SHP77 treated with DMSO at 0.1 percent for 48 hours (cell line): ENCODE measurements around the gene HBS1L.
"Not testable (repeated sequence)": the region's sequence is repeated elsewhere in the genome, so short reads cannot be mapped to it uniquely, and the experiment has no call there.

Source experiments
- DNase-seq: peaks from one replicate; lab custom pipeline; 2025; lab: John Stamatoyannopoulos, UW

HBS1L gene

DNA sequence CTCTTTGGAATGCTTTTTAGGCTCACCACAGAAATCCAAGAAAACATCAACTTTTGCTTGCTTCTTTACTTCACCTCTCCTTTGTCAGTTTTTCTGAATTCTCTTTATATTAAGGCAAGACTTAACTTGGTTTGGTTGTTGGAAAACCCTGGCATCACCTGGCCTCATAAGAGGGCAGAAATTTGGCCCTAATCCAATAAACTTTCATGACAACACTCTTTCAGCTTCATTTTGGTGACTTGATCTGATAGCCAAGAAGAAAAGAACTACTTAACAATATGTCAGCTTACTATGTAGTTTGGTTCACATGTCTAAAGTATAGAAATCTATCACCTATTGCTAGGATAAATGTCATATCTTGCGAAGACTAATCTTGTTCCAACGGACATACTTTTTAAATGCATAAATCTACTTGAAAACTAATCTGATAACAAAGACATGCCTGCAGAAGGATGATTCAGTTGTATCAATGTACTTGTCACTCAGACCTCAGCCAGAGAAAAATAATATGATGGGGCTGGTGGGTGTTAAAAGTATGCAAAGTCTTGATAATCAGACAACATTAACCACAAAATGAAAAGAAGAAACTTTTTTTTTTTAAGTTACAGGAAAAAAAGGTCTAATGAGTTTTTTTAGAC lies 19.3 kb upstream of the HBS1L start:
- no peak for DNase-seq

DNA sequence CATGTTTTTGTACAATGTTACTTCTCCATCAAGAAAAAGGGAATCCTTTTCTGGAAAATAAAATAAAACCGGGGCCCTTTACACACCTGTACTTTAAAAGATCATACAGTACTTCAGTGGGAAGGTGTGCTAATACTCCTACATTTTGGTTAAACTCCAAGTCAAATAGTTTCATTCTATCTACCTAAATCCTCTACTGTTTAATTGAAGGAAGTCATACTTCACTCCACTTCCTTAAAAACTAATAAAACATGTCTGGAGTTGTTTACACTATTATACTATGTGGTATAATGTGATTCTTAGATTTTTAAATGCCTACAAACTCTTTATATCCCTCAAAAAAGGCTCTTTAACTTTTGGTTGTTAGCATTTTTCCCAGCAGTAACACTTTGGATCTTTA lies 18.6 kb upstream of the HBS1L start:
- DNase-seq = no peak

DNA sequence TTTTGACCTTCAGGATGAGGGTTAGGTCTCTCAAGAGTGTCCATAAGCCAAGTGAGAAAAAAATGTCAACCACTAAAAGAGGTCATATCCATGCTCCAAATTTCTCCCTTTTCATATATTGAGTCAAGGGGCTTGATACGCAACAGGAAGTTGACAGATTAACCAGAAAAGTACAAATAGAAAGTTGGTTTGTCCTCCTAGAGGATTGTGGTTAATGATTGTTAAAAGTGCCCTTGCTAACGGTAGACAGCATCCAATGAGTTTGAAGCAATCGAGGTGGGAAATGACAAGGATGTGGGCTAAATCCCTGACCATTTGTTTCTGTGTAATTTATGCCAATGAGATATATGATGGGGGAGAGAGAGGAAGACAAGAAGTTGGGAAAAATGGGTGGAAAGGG lies 18.1 kb upstream of the HBS1L start:
- no peak for DNase-seq

DNA sequence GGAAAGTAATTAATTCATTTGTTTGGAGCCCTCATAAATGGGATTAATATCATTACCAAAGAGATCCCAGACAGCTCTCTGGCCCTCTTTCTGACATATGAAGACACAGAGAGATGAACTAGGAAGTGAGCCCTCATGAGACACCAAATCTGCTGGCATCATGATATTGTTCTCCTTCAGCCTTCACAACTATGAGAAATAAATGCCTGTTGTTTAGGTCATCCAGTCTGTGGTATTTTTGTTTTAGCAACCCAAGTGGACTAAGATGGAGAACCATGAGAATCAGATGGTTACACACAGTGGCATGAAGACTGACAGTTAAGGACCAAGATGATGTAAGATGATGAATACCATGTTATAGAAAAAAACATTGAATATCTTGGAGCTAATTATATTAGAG lies 16.9 kb upstream of the HBS1L start:
- DNase-seq = no peak

DNA sequence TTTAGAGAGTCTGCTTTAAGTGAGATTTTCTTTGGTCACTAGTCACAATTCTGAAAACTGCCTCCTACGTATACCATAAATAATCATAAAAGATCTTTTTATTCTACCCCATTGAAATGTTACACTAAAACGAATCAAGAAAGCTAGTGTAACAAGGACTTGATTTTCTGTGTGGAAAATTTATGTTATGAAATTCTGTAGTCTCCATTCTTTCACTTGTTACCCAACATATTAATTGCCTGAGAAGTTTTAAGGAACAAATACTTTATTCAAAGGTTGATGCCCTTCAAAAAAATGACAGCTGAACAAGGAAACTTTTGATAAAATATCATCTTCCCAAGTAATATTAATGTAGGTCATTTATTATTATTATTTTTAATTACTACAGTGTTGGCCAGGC lies 13.3 kb upstream of the HBS1L start:
- no peak for DNase-seq

GRCh38 chr6:135066806-135067205 lies 12.2 kb upstream of the HBS1L start:
- DNase-seq = no peak

DNA sequence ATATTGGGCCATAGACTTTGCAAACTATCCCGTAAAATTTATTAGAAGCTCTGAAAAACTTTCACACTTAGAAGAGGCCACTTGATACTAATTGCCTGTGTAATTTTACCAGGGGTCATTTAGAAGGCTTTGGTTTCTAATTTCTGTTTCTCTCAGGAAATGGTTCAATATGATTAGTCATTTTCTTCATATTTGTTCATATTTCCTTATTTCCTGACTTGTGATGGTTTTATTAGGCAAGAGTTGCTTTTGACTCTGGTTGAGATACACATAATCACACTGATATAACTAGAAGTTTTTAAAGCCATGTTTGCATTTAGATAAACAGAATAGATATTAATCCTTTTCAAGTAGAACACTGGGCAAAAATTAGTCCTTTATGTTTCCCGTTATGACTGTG lies 11.8 kb upstream of the HBS1L start:
- no peak for DNase-seq

DNA sequence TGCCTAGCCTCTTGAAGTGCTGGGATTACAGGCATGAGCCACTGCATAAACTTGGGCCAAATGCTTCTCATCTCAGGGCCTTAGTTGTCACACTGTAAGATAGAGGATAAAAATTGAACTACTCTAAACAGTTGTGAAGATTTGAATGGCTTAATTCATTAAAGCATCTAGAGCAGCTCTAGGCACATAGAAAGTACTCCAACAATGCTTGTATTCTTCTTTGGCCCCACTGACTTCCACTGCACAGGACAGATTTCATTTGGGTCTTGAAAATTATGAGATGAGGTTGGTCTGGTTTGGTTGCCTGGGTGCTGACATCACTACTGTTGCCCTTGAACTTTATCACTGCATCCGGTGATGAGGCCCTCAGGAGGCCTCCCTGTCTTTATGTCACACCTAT lies 10.0 kb upstream of the HBS1L start:
- DNase-seq = no peak

GRCh38 chr6:135063926-135064325 lies 9.3 kb upstream of the HBS1L start:
- no peak for DNase-seq

- DNase-seq = no peak
These were observed 8.1 kb upstream of the HBS1L start for GRCh38 chr6:135062735-135063134.

DNA sequence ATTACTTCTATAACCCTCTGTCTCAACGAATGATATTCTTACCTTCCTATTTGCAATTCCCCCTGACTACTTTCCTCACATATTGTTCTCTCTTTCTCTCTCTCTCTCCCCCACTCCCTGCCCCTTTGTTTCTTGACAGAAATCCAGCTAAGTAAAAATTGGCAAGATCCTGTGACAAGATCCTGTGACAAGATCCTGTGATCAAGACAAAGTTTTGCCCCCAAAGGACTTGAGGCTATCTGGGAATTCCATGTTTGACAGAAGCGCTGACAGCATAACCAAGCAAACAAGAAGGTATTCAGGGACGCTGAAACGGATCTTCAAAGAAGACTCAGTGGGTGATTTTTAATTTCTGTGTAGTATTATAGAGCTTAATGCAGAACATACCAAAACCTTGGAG lies 5.5 kb upstream of the HBS1L start:
- DNase-seq = no peak

GRCh38 chr6:135058299-135058698 lies 3.7 kb upstream of the HBS1L start:
- not testable (repeated sequence) for DNase-seq

- no peak for DNase-seq
These were observed 2.0 kb upstream of the HBS1L start for GRCh38 chr6:135056632-135057031.

GRCh38 chr6:135054226-135054568 lies 425 bp downstream of the HBS1L start:
- DNase-seq = no peak

GRCh38 chr6:135053406-135053805 lies 1.2 kb downstream of the HBS1L start:
- no peak for DNase-seq

- DNase-seq = no peak
These were observed 1.7 kb downstream of the HBS1L start for GRCh38 chr6:135052939-135053338.

DNA sequence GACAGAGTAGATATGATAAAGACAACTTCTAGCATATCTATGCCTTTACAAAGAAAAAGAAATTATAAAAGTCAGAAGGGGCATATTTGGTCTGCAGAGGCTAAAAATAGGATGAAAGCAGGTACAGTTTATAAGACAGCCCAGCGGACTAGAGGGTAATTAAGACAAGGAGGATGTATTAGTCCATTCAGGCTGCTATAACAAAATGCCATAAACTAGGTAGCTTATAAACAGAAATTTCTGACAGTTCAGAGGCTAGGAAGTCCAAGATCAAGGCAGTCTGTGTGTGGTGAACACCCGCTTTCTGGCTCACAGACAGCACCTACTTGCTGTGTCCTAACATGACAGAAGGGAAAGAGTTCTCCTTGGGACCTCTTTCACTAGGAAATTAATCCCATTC lies 5.7 kb downstream of the HBS1L start:
- no peak for DNase-seq

GRCh38 chr6:135047336-135047735 lies 7.3 kb downstream of the HBS1L start:
- DNase-seq = no peak

- DNase-seq = no peak
These were observed 7.7 kb downstream of the HBS1L start for GRCh38 chr6:135046912-135047311.

GRCh38 chr6:135044639-135045038 lies 10.0 kb downstream of the HBS1L start:
- no peak for DNase-seq

DNA sequence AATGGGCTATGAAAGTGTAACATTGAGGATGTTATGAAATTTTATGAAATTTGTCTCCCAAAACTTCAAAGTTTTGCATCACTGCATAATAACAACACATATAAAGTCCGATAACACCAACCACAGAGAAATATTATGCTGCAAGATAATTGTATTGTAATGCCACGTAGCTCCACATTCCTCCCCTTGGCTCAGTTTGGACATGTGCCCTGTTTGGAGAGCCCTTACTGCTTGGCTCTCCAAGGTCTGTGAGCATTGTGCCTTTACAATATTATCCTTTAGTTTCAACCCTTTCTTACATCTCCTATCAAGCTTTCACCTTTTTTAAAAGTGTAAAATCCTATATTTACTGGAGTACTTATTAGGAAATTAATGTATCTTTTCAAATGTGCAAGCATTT lies 10.8 kb downstream of the HBS1L start:
- DNase-seq = no peak

DNA sequence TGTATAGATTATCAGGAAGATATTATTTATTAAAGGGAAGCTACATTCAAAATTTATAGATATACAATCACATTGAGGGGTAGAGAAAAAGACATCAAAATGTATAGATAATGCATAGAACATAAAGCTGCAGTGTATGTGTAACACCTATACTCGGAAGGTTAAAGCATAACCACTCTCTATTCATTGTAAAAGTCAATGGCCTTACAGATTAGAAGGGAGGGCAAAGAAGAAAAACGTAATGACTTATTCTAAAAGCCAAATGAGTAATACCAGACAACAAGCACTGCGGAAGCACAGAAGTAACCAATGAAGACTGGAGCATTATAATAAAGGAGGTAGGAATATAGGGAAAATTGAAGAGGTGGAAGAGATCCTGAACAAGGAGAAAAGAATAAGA lies 11.3 kb downstream of the HBS1L start:
- no peak for DNase-seq

- DNase-seq = no peak
These were observed 16.3 kb downstream of the HBS1L start for GRCh38 chr6:135038335-135038734.

DNA sequence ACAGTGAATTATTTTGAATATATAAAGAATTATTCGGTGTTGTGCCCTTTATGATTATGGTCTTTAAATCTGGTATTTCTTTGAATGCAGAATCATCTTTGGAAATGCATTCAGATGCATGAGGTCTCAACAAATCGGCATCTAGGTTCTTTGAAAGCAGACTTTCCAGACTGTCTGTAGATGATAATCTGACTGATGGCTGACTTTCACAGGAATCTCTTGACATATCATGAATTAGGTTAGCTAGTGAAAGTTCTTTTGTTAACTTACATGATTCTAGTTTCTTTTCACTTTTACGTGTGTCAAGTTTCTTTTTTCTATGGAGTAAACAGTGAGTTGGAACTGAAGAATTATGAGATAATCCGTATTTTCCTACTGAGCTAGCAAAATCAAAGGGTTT lies 17.1 kb downstream of the HBS1L start:
- no peak for DNase-seq
